GM12878 (cell line): ENCODE results near the gene AFAP1L2. TPM values are rescaled to one million over a fixed set of nuclear protein-coding genes. Genes with fewer than 3 reads are reported as not detected.

Experiments used
- ATAC-seq: fragments of 200-7000 bp; cut with Tn5 transposase; 3 replicates; pipeline ENCODE4 v1.9.1; 2020; ENCODE audit warnings: mild to moderate bottlenecking, moderate library complexity
- BruUV-seq: library from RNA; stranded (reverse); fragments of 400-500 nt; replicated peaks from 2 replicates; lab custom pipeline; 2021; lab: Mats Ljungman, UMichigan
- CTCF ChIA-PET: fragments of 300-600 bp; sonication (Branson Sonifier 250); formaldehyde crosslinking; extraction: SDS; loops from one replicate; lab custom pipeline; 2021; ENCODE audit warnings: inconsistent platforms; lab: Yijun Ruan, JAX
- POLR2A ChIA-PET: fragments of 350-600 bp; formaldehyde crosslinking; extraction: SDS; loops from one replicate; lab custom pipeline; 2021; ENCODE audit warnings: inconsistent platforms; lab: Charles Lee
- RAD21 ChIA-PET: fragments of 300-600 bp; sonication (Branson Sonifier 250); formaldehyde crosslinking; loops from one replicate; lab custom pipeline; 2023; ENCODE audit warnings: antibody characterized with exemption; ENCODE audit not compliant: unreplicated experiment; lab: Charles Lee
- SMC1A ChIA-PET: fragments of 300-600 bp; sonication (Branson Sonifier 250); formaldehyde crosslinking; loops from one replicate; lab custom pipeline; 2023; ENCODE audit not compliant: unreplicated experiment, uncharacterized antibody; lab: Charles Lee
- DNase-seq: peaks from one replicate; pipeline ENCODE4 v3.0.0-alpha.2; 2011; ENCODE audit warnings: low read depth, low spot score
- FAIRE-seq: peaks from 3 replicates; lab custom pipeline; 2011; peaks lifted over from hg19 to GRCh38; lab: Jason Lieb, UNC
- H2AFZ ChIP-seq: 2 replicates; pipeline ENCODE4 v1.6.0; 2011; ENCODE audit warnings: low read depth, low read length, control low read depth; ENCODE audit not compliant: control insufficient read depth
- H3K27ac ChIP-seq: 2 replicates; pipeline ENCODE4 v1.5.1; 2011; ENCODE audit warnings: control low read depth; ENCODE audit not compliant: control insufficient read depth, insufficient read depth
- H3K27me3 ChIP-seq, 2 experiments: replicated peaks in 1 of 2; 2 replicates each; pipeline versions ENCODE4 v1.6.0 to v1.6.1; 2011; ENCODE audit warnings: low read length in 1 of 2; ENCODE audit not compliant: control insufficient read depth in 2 of 2, insufficient read depth in 2 of 2
- H3K36me3 ChIP-seq, 2 experiments: 2 replicates each; pipeline ENCODE4 v1.5.1; 2011; ENCODE audit warnings: low read length in 1 of 2; ENCODE audit not compliant: control insufficient read depth in 2 of 2, insufficient read depth in 2 of 2
- H3K4me1 ChIP-seq: 2 replicates; pipeline ENCODE4 v1.6.1; 2011; ENCODE audit warnings: mild to moderate bottlenecking, low read length, moderate library complexity, mixed read lengths; ENCODE audit not compliant: control insufficient read depth, insufficient read depth
- H3K4me2 ChIP-seq: 2 replicates; pipeline ENCODE4 v1.6.0; 2011; ENCODE audit warnings: control low read depth; ENCODE audit not compliant: control insufficient read depth, insufficient read depth
- H3K4me3 ChIP-seq: fragments of 200-600 bp; sonication (generic); 2 replicates; pipeline ENCODE4 v1.5.1; 2016
- H3K79me2 ChIP-seq: 2 replicates; pipeline ENCODE4 v1.6.0; 2011; ENCODE audit warnings: low read length; ENCODE audit not compliant: control insufficient read depth, insufficient read depth
- H3K9ac ChIP-seq: 2 replicates; pipeline ENCODE4 v1.8.0; 2011; ENCODE audit warnings: low read length, control low read depth, mixed read lengths; ENCODE audit not compliant: control insufficient read depth, insufficient read depth
- H3K9me3 ChIP-seq: replicated peaks from 3 replicates; pipeline ENCODE4 v1.5.1; 2011; ENCODE audit warnings: mild to moderate bottlenecking, low read length; ENCODE audit not compliant: control insufficient read depth, insufficient read depth
- H4K20me1 ChIP-seq: 2 replicates; pipeline ENCODE4 v1.6.0; 2011; ENCODE audit not compliant: control insufficient read depth, insufficient read depth
- CREM ChIP-seq: IDR thresholded peaks from 2 replicates; pipeline ENCODE4 v1.6.1; 2014; ENCODE audit warnings: antibody characterized with exemption, low read depth
- KDM1A ChIP-seq: fragments of 200-600 bp; sonication (generic); IDR thresholded peaks from 2 replicates; pipeline ENCODE4 v1.6.1; 2016; ENCODE audit warnings: borderline replicate concordance
- MTA2 ChIP-seq: fragments of 450-650 bp; IDR thresholded peaks from 2 replicates; pipeline ENCODE4 v1.6.1; 2016; ENCODE audit warnings: low read depth, mild to moderate bottlenecking, moderate library complexity
- NR2C1 ChIP-seq: fragments of 450-650 bp; IDR thresholded peaks from 2 replicates; pipeline ENCODE4 v1.6.1; 2017; ENCODE audit warnings: antibody characterized with exemption, mild to moderate bottlenecking, moderate library complexity
- NR2F1 ChIP-seq: fragments of 450-650 bp; conservative IDR thresholded peaks from 2 replicates; pipeline ENCODE4 v1.6.1; 2017; ENCODE audit warnings: mild to moderate bottlenecking
- NRF1 ChIP-seq: conservative IDR thresholded peaks from 2 replicates; pipeline ENCODE4 v1.6.1; 2011; ENCODE audit warnings: mild to moderate bottlenecking, low read depth, low read length, improper control_type of control experiment
- RELA ChIP-seq: fragments of 450-650 bp; IDR thresholded peaks from 2 replicates; pipeline ENCODE4 v1.8.0; 2014; ENCODE audit warnings: borderline replicate concordance; ENCODE audit not compliant: partially characterized antibody
- SMC3 ChIP-seq: IDR thresholded peaks from 2 replicates; pipeline ENCODE4 v1.6.1; 2011; ENCODE audit warnings: low read length, improper control_type of control experiment, borderline replicate concordance
- STAT3 ChIP-seq: IDR thresholded peaks from 2 replicates; pipeline ENCODE4 v1.6.1; 2011; ENCODE audit warnings: low read depth, low read length, improper control_type of control experiment
- ZNF384 ChIP-seq: IDR thresholded peaks from 2 replicates; pipeline ENCODE4 v1.6.1; 2012; ENCODE audit warnings: low read depth, mild to moderate bottlenecking, low read length, improper control_type of control experiment, borderline replicate concordance
- WGBS: methylation state at CpG from one replicate; pipeline ENCODE4 v1.1.6; 2016; ENCODE audit warnings: low lambda C conversion rate; ENCODE audit not compliant: insufficient replicate concordance, insufficient coverage; ENCODE audit errors: missing lambda C conversion rate; 5-methylcytosine and 5-hydroxymethylcytosine counted together
- in situ Hi-C: fragments of 300-500 bp; cut with MboI; formaldehyde crosslinking; loops from 9 replicates; pipeline ENCODE4 v1.14.3; 2018; ENCODE audit warnings: mixed read lengths
- intact Hi-C: fragments of 100-400 bp; cut with micrococcal nuclease; formaldehyde crosslinking; loops from one replicate; pipeline ENCODE4 v1.14.2; 2022; ENCODE audit not compliant: unreplicated experiment
- polyA plus RNA-seq, 11 experiments: library from polyadenylated mRNA; depleted of rRNA in 4 of 11; unstranded in 6 of 11; stranded (reverse) in 5 of 11; fragments of >200 nt; fragmentation: Nextera tagmentation in 4 of 11; fragmentation: Illumina TruSeq in 1 of 11; extraction: Ambion mirVana in 4 of 11; extraction: Trizol in 1 of 11; gene quantifications; 1 replicate in 1 of 11; 2 replicates in 10 of 11; pipeline versions ENCODE4 v1.2.1 to v1.2.3, GENCODE V29; 2011 to 2016; ENCODE audit warnings: inconsistent platforms in 2 of 11, missing spikeins in 2 of 11, low read depth in 1 of 11
- total RNA-seq, 4 experiments: library from RNA; depleted of rRNA in 3 of 4; stranded (reverse); fragments of >200 nt in 3 of 4; fragmentation: Illumina TruSeq in 1 of 4; extraction: Trizol in 1 of 4; gene quantifications; 2 replicates each; pipeline versions ENCODE4 v1.2.1 to v1.2.3, GENCODE V29; 2013 to 2021
- TF ChIP-seq, protein P1 (sequence below): fragments of 450-650 bp; formaldehyde crosslinking; IDR thresholded peaks from 2 replicates; pipeline ENCODE4 v1.4.0; 2022; ENCODE audit warnings: mild to moderate bottlenecking, moderate library complexity
- TF ChIP-seq, protein P2 (sequence below): IDR thresholded peaks from 2 replicates; pipeline ENCODE4 v1.6.1; 2011; ENCODE audit warnings: borderline replicate concordance, low read depth, mild to moderate bottlenecking, moderate library complexity, mixed read lengths, low read length; ENCODE audit not compliant: insufficient read depth; ENCODE audit errors: extremely low read length
- TF ChIP-seq, protein P3 (sequence below): IDR thresholded peaks from 2 replicates; pipeline ENCODE4 v1.6.1; 2011; ENCODE audit warnings: low read depth, low read length, improper control_type of control experiment, borderline replicate concordance

AFAP1L2 gene
- total and polyA plus RNA-seq, 10 of the 15 experiments (the other 5 are each of a cell fraction or from before 2014, with no cell fraction given): 0.03 to 4.0 (median 0.34) TPM

DNA sequence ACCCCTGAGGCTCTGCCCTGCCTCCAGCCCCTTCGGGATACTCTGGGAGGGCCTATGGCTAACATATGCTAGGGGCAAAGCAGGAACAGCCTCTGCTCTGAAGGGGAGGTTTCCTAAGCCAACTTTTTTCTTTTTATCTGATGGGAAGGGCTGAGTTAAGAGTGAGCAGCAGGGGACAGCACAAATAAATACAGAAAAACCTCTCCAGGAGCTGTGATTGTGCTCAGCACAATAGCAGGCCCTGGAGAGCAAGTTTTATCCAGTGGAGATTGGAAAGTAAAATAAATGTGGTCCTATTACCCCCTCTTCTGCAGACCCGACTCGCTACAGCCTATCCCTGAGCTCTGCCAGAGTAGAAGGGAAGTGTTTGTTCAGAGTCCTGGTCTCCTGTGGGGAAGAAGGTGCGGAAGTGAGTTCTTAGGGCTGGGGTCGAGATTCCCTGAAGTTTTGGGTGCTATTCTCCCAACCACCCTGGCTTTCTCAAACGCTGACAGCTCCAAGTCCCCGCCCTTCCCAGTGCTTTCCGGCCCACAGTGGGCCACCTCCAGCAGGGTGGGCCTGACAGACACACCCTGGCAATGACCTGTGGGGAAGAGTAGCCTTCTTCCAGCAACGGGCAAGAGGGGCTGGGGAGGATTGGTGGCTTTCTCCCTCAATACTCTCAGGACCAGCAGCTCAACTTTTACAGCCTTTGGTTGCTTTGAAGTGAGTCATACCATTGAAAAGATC, 23.0 kb upstream of the AFAP1L2 start:
- TF ChIP-seq NR2C1: no peak
- TF ChIP-seq, protein P1, sequence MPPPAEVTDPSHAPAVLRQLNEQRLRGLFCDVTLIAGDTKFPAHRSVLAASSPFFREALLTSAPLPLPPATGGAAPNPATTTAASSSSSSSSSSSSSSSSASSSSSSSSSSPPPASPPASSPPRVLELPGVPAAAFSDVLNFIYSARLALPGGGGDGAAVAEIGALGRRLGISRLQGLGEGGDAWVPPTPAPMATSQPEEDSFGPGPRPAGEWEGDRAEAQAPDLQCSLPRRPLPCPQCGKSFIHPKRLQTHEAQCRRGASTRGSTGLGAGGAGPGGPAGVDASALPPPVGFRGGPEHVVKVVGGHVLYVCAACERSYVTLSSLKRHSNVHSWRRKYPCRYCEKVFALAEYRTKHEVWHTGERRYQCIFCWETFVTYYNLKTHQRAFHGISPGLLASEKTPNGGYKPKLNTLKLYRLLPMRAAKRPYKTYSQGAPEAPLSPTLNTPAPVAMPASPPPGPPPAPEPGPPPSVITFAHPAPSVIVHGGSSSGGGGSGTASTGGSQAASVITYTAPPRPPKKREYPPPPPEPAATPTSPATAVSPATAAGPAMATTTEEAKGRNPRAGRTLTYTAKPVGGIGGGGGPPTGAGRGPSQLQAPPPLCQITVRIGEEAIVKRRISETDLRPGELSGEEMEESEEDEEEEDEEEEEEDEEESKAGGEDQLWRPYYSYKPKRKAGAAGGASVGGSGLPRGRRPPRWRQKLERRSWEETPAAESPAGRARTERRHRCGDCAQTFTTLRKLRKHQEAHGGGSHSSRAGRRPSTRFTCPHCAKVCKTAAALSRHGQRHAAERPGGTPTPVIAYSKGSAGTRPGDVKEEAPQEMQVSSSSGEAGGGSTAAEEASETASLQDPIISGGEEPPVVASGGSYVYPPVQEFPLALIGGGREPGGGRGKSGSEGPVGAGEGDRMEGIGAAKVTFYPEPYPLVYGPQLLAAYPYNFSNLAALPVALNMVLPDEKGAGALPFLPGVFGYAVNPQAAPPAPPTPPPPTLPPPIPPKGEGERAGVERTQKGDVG (CRISPR knock-in tag): no peak
- TF ChIP-seq STAT3: no peak
- TF ChIP-seq SMC3: no peak
- TF ChIP-seq CREM: no peak
- TF ChIP-seq, protein P2, sequence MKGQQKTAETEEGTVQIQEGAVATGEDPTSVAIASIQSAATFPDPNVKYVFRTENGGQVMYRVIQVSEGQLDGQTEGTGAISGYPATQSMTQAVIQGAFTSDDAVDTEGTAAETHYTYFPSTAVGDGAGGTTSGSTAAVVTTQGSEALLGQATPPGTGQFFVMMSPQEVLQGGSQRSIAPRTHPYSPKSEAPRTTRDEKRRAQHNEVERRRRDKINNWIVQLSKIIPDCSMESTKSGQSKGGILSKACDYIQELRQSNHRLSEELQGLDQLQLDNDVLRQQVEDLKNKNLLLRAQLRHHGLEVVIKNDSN: no peak
- TF ChIP-seq MTA2: no peak
- no peak for TF ChIP-seq ZNF384
- no peak for TF ChIP-seq RELA
- TF ChIP-seq NRF1: no peak
- TF ChIP-seq NR2F1: no peak
- no peak for TF ChIP-seq KDM1A
- TF ChIP-seq, protein P3, sequence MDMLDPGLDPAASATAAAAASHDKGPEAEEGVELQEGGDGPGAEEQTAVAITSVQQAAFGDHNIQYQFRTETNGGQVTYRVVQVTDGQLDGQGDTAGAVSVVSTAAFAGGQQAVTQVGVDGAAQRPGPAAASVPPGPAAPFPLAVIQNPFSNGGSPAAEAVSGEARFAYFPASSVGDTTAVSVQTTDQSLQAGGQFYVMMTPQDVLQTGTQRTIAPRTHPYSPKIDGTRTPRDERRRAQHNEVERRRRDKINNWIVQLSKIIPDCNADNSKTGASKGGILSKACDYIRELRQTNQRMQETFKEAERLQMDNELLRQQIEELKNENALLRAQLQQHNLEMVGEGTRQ: no peak
- no peaks in the 10 kb centered on the region for H3K9me3 ChIP-seq
- intact Hi-C loops (no loop called here), in situ Hi-C loops (loop anchor here (25.0 kb wide), 2 partner anchors 110 to 240 kb away; partner anchors contain the start of gene TDRD1)
- WGBS: 50% methylated on average over 9 of the region's 9 CpGs
- ChIA-PET RAD21 (interaction anchor here (0.7 to 2.9 kb wide), 6 partner anchors 19 to 123 kb away, joined by 3 to 7 read pairs (median 6); no protein-coding TSS in a partner anchor), SMC1A (interaction anchor here (1.1 to 1.5 kb wide), 3 partner anchors 8 to 123 kb away, joined by 3 to 9 read pairs (median 3); no protein-coding TSS in a partner anchor), CTCF (interaction anchor here (1.2 to 2.9 kb wide), 5 partner anchors 9 to 123 kb away, joined by 3 to 13 read pairs (median 4); no protein-coding TSS in a partner anchor), POLR2A (no interaction called here)
- H3K4me3 ChIP-seq: no peak overlapping the region
- H3K27me3 ChIP-seq: no peaks in the 10 kb centered on the region; a peak in 2 of 4 replicates
- H2AFZ ChIP-seq: no peak overlapping the region
- H3K36me3 ChIP-seq: no peaks in the 10 kb centered on the region
- no peak overlapping the region for H3K27ac ChIP-seq
- no TSS peak for BruUV-seq
- H3K4me1 ChIP-seq: no peaks in the 10 kb centered on the region
- ATAC-seq (no peak), DNase-seq (no peak), FAIRE-seq (no peak)
- H3K79me2 ChIP-seq: no peaks in the 10 kb centered on the region
- no peak overlapping the region for H3K9ac ChIP-seq
- H4K20me1 ChIP-seq: no peaks in the 10 kb centered on the region
- H3K4me2 ChIP-seq: no peak overlapping the region
